ENCODE results near the gene KLHL29. TPM values are rescaled to one million over a fixed set of nuclear protein-coding genes. Genes with fewer than 3 reads are reported as not detected.

Gene KLHL29
- total and polyA plus RNA-seq, 5 donors, result 1.7 to 4.0 (median 2.0) TPM

DNA sequence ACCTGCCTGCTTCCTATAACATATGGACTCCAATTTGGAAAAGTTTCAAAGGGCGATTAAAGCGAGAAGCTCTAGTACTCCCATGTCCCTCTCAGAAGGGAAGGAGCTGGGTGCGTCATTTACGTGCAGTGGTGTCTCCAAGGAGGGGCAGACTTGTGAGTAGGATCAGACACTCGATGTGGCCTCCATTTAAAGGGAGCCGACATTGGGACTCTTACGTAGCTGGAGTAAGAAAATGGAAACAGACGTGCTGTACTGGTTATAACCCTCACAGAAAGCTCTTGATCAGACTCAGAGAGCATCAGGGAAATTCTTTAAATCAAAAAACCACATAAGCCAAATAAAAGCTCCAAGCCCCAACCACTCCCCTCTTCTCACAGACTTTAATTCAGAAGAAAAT is 198.5 kb downstream of the KLHL29 start:
- ATAC-seq (no peak), DNase-seq (no peak)
- intact Hi-C loops (cut with DNase I), result no loop called here
- Histone ChIP-seq H3K4me3 (ENCODE audit: low read length) (no peak overlapping the region), H3K27ac (ENCODE audit: low read length) (no peak overlapping the region), H3K27me3 (ENCODE audit: control insufficient read depth, insufficient read depth) (no peaks in the 10 kb centered on the region), H3K4me1 (ENCODE audit: control insufficient read depth, insufficient read depth, low read length) (no peaks in the 10 kb centered on the region), H3K9me3 (ENCODE audit: control insufficient read depth, low read length) (no peaks in the 10 kb centered on the region)
- WGBS, result 94% methylated on average over 8 of the region's 8 CpGs

DNA sequence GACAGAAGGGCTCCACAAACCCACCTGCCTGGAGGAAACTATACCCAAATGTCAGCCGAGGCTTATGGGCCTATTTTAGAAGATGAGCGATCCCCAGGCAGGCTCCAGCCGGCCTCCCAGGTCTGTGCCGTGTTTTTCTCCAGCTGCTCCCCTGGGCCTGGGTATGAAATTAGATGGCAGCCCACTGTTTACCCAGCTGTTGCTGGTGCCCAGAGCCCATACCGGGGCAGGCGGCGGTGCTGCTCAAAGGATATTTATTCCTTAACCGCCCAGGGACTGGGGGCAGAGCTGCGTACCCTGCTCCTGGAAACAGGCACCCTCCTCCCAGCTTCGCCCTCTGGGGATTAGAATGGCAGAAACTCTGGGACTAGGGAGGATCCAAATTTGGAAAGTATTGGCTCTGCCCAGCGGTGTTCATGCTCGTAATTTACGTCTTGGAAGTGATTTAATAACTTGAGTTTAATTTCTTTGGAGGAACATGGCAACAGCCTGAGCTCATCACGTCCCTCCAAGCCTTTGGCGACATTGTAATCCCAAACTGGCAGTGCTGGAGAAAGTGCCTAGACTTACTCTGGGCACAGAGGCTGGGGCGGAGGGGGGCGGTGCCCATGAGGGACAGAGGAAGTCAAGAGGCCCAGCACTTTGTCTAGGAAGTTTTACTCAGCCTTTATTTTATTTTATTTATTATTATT is 199.2 kb downstream of the KLHL29 start:
- ATAC-seq (no peak), DNase-seq (peak in 1 of 3 donors; percentile 53)
- no peaks in the 10 kb centered on the region for H3K9me3 ChIP-seq (ENCODE audit: control insufficient read depth, low read length)
- intact Hi-C loops (cut with DNase I), result no loop called here
- H3K4me1 ChIP-seq (ENCODE audit: control insufficient read depth, insufficient read depth, low read length), result peaks cover 2% of the 10 kb centered on the region
- H3K27ac ChIP-seq (ENCODE audit: low read length), result no peak overlapping the region
- no peaks in the 10 kb centered on the region for H3K27me3 ChIP-seq (ENCODE audit: control insufficient read depth, insufficient read depth)
- 90% methylated on average over 17 of the region's 17 CpGs for WGBS
- no peak overlapping the region for H3K4me3 ChIP-seq (ENCODE audit: low read length)

DNA sequence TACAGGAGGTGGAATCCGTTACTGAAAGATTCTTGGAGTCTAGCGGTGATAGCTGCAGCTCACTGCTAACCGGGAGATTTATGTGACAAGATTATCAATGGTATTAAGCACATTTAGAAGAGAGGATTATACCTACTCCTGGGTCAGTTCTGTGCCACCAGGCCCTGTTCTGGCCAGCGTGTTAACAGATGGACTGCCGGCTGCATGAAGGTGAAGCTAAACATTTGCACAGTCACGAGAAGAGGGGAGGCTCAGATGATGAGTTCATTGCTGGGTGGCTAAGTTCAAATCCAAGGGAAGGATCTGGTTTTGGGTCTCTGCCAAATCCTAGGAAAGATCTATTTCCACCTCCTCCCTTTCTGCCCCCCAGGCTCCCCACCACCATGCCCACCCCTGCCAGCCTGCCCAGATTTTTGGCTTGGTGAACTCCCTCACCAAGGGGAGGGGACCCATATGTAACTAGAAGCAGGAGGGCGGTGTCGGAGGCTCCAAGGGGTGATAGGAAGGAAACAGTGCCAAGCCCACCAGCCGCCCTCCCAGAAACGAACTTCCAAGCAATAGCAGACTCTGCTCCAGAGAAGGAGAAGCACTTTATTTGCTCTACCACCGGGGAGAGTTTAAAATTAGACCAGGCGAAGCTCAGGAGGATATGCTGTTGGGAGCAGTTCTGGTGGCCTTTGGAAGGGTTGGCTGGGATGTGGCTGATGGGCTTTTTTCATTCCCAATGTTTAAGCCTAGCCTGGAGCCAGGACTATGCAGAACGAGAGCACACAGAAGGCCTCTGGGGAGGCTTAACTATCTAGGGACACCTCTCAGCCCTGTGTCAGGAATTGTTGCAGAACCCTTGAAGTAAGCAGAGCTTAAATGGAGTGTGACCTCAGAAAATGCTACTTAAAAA is 200.5 kb downstream of the KLHL29 start:
- Histone ChIP-seq H3K27me3 (ENCODE audit: control insufficient read depth, insufficient read depth) (no peaks in the 10 kb centered on the region), H3K4me3 (ENCODE audit: low read length) (no peak overlapping the region), H3K4me1 (ENCODE audit: control insufficient read depth, insufficient read depth, low read length) (peaks cover 8% of the 10 kb centered on the region), H3K9me3 (ENCODE audit: control insufficient read depth, low read length) (no peaks in the 10 kb centered on the region), H3K27ac (ENCODE audit: low read length) (no peak overlapping the region)
- 75% methylated on average over 13 of the region's 13 CpGs for WGBS
- ATAC-seq (no peak), DNase-seq (no peak)
- intact Hi-C loops (cut with DNase I), result no loop called here

DNA sequence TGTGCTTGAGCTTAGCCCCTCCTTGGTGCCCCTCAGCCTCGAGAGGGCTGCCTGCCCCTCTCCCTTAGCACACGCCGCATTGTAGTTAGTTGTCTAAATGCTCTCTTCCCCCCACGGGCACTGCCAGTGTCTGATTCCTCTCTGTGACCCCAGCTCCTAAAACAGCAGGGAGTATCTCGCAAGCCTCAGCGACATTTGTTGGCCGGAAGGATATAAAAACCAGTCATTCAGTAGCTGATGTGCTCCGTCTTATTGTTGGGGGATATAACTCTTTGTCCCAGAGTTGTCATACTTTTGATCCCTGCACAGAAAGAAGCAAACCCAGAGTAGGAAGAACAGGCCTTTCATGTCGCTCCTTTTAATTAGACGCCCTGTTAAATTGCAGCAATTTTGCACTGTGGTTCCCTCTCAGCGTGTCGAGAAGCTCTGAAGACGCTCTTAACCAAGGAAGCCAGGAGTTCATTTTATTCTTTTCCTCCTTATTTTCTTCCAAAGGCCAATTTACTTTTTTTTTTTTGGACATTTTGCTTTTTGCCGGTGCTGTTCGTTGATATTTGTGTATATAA is 201.8 kb downstream of the KLHL29 start:
- peaks cover 11% of the 10 kb centered on the region for H3K4me1 ChIP-seq (ENCODE audit: control insufficient read depth, insufficient read depth, low read length)
- H3K27ac ChIP-seq (ENCODE audit: low read length), result no peak overlapping the region
- DNase-seq (no peak), ATAC-seq (no peak)
- 90% methylated on average over 15 of the region's 15 CpGs for WGBS
- H3K9me3 ChIP-seq (ENCODE audit: control insufficient read depth, low read length), result no peaks in the 10 kb centered on the region
- H3K27me3 ChIP-seq (ENCODE audit: control insufficient read depth, insufficient read depth), result no peaks in the 10 kb centered on the region
- no peak overlapping the region for H3K4me3 ChIP-seq (ENCODE audit: low read length)
- intact Hi-C loops (cut with DNase I), result no loop called here

DNA sequence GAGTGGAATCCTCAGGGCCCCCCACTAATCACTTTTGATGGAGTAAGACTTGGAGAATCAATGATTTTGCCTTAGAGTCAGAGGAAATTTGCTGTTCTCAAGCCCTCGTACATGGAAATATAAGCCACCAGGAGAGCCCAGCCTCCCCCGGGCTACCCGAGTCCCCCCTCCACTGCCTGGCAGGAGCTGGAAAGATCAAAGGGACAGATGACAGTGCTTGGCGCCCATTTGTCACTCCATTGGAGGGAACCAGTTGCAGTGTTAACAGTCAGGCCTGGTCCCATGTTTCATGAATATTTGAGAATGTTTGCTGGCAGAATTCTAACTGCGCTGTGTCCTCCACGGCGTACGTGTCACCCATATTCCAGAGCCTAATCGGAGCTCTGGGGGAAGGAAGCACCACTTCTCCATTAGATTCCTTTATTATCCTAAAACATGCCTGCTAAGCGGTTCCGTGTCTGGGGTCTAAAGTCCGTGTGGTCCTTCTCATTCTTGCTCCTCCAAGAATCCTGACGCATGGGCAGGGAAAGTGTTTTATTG is 202.4 kb downstream of the KLHL29 start:
- no peak for DNase-seq
- Histone ChIP-seq H3K27ac (ENCODE audit: low read length) (no peak overlapping the region), H3K4me1 (ENCODE audit: control insufficient read depth, insufficient read depth, low read length) (peaks cover 13% of the 10 kb centered on the region), H3K27me3 (ENCODE audit: control insufficient read depth, insufficient read depth) (no peaks in the 10 kb centered on the region), H3K4me3 (ENCODE audit: low read length) (no peak overlapping the region), H3K9me3 (ENCODE audit: control insufficient read depth, low read length) (no peaks in the 10 kb centered on the region)
- ATAC-seq, result no peak
- intact Hi-C loops (cut with DNase I), result no loop called here
- WGBS, result 94% methylated on average over 13 of the region's 13 CpGs

DNA sequence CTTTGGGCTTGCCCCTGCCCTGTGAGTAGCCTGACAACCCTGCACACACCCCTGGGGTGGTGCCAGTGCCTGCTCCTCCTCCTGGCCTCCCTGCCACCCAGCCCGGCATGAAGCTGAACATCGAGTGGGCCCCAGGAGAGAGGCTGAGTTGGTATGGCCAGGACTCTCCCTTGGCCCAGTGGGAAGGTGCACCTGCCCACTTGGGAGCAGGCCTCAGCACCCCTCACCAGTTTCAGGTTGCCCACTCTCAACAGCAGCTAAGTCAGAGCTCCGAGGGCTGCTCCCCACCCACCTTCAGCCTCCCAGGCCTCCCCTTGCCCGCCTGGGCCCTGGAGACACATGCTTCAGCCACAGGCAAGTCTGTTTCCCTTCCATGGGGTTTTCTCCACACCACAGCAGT is 203.1 kb downstream of the KLHL29 start:
- ATAC-seq (no peak), DNase-seq (no peak)
- H3K27me3 ChIP-seq (ENCODE audit: control insufficient read depth, insufficient read depth), result no peaks in the 10 kb centered on the region
- 92% methylated on average over 4 of the region's 4 CpGs for WGBS
- H3K9me3 ChIP-seq (ENCODE audit: control insufficient read depth, low read length), result no peaks in the 10 kb centered on the region
- intact Hi-C loops (cut with DNase I), result no loop called here
- H3K27ac ChIP-seq (ENCODE audit: low read length), result no peak overlapping the region
- H3K4me1 ChIP-seq (ENCODE audit: control insufficient read depth, insufficient read depth, low read length), result peaks cover 13% of the 10 kb centered on the region
- no peak overlapping the region for H3K4me3 ChIP-seq (ENCODE audit: low read length)

DNA sequence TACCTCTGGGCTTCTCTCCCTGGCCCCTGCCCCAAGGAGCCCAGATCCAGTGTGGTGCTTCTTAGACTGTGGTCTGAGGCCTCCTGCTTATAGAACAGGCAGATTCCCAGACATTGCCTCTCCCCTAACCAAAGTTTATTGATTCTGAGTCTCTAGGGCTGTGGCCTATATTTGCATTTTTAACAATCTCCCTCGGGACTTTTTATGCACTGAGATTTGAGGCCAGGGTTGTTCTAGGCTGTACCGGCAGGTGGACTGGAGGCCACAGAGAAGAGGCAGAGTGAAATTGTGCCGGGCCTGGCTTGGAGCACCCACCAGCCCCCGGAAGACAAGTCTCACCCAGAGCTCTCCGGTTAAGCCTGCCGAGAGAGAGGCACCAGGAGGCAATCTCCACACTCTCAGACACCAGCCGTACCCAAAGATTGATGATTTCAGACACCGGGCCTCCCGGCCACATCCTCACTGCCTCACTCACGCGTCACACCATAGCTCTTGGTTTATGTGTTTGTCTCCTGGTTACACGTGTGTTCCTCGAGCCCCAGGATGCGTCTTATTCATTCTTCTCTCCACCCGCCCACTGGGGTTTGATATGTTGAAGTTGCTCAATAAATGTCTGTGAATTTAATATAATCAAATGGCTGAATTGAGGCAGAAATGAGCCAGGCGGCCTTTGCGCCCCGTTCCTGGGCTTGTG is 203.7 kb downstream of the KLHL29 start:
- no peak for ATAC-seq

DNA sequence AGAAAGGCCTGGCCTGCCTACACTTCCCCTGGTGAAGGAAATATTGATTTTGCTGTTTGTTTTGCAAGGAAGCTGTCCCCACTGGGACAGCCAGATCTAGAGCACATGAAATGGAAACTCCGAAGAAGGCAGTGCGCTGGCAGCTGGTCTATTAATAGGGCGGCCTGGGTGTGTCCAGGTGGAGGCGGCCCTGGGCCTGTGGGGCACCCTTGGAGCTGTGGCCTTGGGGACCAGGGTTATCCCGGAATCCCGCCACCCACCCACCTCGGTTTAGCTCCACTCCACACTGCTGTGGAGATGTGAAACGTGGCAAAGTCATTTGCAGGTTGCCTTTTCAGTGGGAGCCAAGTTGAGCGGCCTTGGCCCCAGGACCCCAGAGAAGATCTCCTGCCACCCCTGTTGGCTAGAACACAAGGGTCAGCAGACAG is 204.3 kb downstream of the KLHL29 start:
- WGBS, result 76% methylated on average over 9 of the region's 9 CpGs
- ATAC-seq (peak; percentile 31), DNase-seq (no peak)
- intact Hi-C loops (cut with DNase I), result no loop called here
- Histone ChIP-seq H3K4me3 (ENCODE audit: low read length) (no peak overlapping the region), H3K27me3 (ENCODE audit: control insufficient read depth, insufficient read depth) (no peaks in the 10 kb centered on the region), H3K27ac (ENCODE audit: low read length) (no peak overlapping the region), H3K4me1 (ENCODE audit: control insufficient read depth, insufficient read depth, low read length) (peaks cover 13% of the 10 kb centered on the region), H3K9me3 (ENCODE audit: control insufficient read depth, low read length) (no peaks in the 10 kb centered on the region)

More for the DNA sequence above, 203.7 kb downstream of the KLHL29 start:
- no peak overlapping the region for H3K27ac ChIP-seq (ENCODE audit: low read length)
- no peaks in the 10 kb centered on the region for H3K9me3 ChIP-seq (ENCODE audit: control insufficient read depth, low read length)
- H3K27me3 ChIP-seq (ENCODE audit: control insufficient read depth, insufficient read depth), result no peaks in the 10 kb centered on the region
- WGBS, result 85% methylated on average over 18 of the region's 18 CpGs
- no peak overlapping the region for H3K4me3 ChIP-seq (ENCODE audit: low read length)
- no peak for DNase-seq
- intact Hi-C loops (cut with DNase I), result no loop called here
- peaks cover 13% of the 10 kb centered on the region for H3K4me1 ChIP-seq (ENCODE audit: control insufficient read depth, insufficient read depth, low read length)

DNA sequence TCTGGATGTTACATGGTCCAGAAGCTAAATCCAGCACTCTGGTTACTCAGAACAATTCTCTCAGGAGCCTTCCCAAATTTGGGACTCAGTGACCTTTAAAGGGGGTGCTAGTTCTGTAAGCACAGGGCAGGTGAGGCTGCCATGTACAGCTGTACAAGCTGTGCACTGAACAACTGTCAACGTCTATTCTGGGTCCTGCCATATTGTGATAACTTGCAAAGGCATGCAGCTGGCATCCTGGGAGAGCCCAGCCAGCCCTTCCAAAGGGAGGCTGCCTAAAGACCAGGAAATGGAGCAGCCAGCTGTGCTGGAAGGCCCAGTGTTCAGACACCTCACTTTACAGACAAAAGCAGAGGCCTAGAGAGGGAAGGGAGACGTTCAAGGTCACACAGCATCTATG is 204.8 kb downstream of the KLHL29 start:
- Histone ChIP-seq H3K4me3 (ENCODE audit: low read length) (no peak overlapping the region), H3K4me1 (ENCODE audit: control insufficient read depth, insufficient read depth, low read length) (peaks cover 13% of the 10 kb centered on the region), H3K27me3 (ENCODE audit: control insufficient read depth, insufficient read depth) (no peaks in the 10 kb centered on the region), H3K27ac (ENCODE audit: low read length) (no peak overlapping the region), H3K9me3 (ENCODE audit: control insufficient read depth, low read length) (no peaks in the 10 kb centered on the region)
- DNase-seq (no peak), ATAC-seq (peak in 1 of 2 donors; percentile 17)
- intact Hi-C loops (cut with DNase I), result no loop called here
- WGBS, result 54% methylated on average over 2 of the region's 2 CpGs

DNA sequence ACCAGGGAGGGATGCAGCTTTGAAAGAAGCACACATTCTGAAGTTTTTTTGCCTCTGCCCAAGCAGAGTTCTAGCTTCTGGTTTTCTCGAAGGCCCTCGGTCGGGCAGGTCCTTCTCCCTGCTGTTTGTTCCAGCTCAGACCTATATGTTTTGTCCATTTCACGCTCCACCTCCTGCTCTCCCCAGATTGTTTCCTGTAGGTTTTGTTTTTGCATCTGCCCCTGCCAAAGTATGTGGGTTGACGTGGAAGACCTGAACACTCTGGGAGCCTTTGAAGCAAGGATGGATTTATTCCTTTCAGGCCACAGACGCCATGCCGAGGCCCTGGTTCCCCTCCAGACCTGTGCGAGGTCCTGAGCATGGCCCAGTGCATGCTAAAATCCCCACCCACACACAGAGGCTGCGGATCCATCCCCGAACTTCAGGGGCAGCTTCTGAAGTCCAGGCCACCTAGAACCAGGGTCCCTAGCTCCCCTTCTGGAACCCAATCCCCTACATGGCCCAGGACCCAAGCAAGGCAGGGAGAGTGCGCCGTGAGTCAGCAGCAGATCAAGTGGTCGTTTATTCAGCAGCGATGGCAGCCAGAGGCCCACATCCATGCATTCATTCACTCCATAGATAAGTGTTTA is 205.4 kb downstream of the KLHL29 start:
- ATAC-seq, result no peak

More for the DNA sequence above, 205.4 kb downstream of the KLHL29 start:
- intact Hi-C loops (cut with DNase I), result no loop called here
- no peak overlapping the region for H3K4me3 ChIP-seq (ENCODE audit: low read length)
- 74% methylated on average over 14 of the region's 14 CpGs for WGBS
- no peaks in the 10 kb centered on the region for H3K27me3 ChIP-seq (ENCODE audit: control insufficient read depth, insufficient read depth)
- no peak for DNase-seq
- H3K4me1 ChIP-seq (ENCODE audit: control insufficient read depth, insufficient read depth, low read length), result peaks cover 15% of the 10 kb centered on the region
- H3K9me3 ChIP-seq (ENCODE audit: control insufficient read depth, low read length), result no peaks in the 10 kb centered on the region
- peak overlapping the region; percentile 43 for H3K27ac ChIP-seq (ENCODE audit: low read length)
